ENCODE measurements around the gene RANBP3L.
"Not testable (repeated sequence)": the region's sequence is repeated elsewhere in the genome, so short reads cannot be mapped to it uniquely, and the experiment has no call there.

RANBP3L gene

GRCh38 chr5:36206913-36207312, 94.8 kb downstream of the RANBP3L start:
- no peak for DNase-seq (ENCODE audit: low spot score)

- no peak for DNase-seq (ENCODE audit: low spot score)
Measured at GRCh38 chr5:36205329-36205728, 96.4 kb downstream of the RANBP3L start.

GRCh38 chr5:36202521-36202961, 99.2 kb downstream of the RANBP3L start:
- DNase-seq (ENCODE audit: low spot score): no peak

GRCh38 chr5:36200513-36200912, 101.2 kb downstream of the RANBP3L start:
- no peak for DNase-seq (ENCODE audit: low spot score)

- no peak for DNase-seq (ENCODE audit: low spot score)
Measured at GRCh38 chr5:36199620-36200019, 102.1 kb downstream of the RANBP3L start.

GRCh38 chr5:36198783-36199182, 102.9 kb downstream of the RANBP3L start:
- not testable (repeated sequence) for DNase-seq (ENCODE audit: low spot score)
